ENCODE measurements around the gene SOX11. TPM values are rescaled to one million over a fixed set of nuclear protein-coding genes. Genes with fewer than 3 reads are reported as not detected.

Gene SOX11
- total RNA-seq, 4 donors from 2014 or later: not detected

DNA sequence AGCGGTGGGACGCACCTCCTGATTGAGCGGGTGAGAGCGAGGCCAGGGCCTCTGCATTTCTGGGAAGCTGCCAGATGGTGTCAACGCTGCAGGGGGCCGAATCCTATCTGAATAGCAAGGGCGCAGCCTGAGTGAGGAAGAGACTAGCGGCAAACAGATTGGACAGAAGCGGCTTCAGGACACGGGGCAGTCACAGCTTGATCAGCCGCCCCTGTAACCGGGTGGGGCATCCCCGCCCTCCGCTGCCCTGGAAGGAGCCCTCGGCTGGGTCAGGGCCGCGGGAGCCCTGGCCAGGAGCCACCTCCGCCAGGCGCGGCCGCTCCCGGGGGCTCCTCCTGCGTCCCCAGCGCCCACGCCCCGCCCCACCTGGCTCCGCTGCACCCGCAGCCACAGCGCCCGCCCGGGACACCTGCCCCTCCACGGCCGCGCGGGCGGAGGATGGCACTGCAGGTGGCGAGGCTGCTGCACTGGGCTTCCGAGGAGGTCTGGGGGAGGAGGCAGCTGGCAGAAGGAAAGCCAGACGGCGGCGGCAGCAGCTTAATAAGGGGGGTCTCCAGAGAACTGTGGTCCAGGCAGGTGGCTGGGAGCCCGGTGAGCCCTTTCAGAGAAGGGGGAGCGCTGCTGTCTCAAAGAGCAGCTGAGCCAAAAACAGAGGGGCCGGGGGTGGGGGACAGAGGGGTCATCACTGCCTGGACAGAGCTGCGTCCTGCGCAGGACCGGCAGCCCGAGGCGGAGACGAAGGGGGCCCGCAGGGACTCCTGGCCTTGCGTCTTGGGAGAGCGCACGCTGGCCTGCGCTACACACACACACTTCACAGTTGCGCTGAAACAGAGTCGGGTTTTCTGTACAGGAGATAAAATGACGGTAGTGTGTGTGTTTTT, 18.8 kb upstream of the SOX11 start:
- 4 to 10% methylated on average over 28 to 56 of the region's 58 CpGs for WGBS, 2 donors
- intact Hi-C loops (cut with DNase I): no loop called here
- Histone ChIP-seq H3K4me1 (peaks cover 0 to 9% of the 10 kb centered on the region in 2 donors), H3K9me3 (no peaks in the 10 kb centered on the region), H3K4me3 (replicated peaks in 1 of 3) (peak overlapping the region in 1 of 3 donors; percentile 6), H3K27me3 (no peaks in the 10 kb centered on the region), H3K36me3 (no peaks in the 10 kb centered on the region), H3K27ac (no peak overlapping the region)
- DNase-seq: peak in 1 of 2 donors; percentile 28
- TF ChIP-seq POLR2A (IDR thresholded peaks at IDR 0.05): no peak
- TF ChIP-seq, protein P1, sequence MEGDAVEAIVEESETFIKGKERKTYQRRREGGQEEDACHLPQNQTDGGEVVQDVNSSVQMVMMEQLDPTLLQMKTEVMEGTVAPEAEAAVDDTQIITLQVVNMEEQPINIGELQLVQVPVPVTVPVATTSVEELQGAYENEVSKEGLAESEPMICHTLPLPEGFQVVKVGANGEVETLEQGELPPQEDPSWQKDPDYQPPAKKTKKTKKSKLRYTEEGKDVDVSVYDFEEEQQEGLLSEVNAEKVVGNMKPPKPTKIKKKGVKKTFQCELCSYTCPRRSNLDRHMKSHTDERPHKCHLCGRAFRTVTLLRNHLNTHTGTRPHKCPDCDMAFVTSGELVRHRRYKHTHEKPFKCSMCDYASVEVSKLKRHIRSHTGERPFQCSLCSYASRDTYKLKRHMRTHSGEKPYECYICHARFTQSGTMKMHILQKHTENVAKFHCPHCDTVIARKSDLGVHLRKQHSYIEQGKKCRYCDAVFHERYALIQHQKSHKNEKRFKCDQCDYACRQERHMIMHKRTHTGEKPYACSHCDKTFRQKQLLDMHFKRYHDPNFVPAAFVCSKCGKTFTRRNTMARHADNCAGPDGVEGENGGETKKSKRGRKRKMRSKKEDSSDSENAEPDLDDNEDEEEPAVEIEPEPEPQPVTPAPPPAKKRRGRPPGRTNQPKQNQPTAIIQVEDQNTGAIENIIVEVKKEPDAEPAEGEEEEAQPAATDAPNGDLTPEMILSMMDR (IDR thresholded peaks at IDR 0.05): no peak

DNA sequence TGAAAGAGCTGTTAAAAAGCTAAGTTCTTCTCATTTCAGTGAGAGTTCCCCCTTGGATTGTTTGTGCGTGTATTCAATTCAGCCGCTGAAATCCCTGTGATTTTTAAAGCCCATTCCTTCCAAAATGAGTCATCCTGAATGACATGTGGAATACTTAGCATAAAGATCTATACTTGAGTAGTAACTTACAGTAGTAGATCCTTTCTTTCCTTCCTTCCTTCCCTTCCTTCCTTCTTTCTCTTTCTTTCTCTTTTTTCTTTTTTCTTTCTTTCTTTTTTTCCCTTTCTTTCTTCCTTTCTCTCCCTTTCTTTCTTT, 18.2 kb upstream of the SOX11 start:
- no peak overlapping the region for H3K4me3 ChIP-seq (replicated peaks in 1 of 3)
- no peaks in the 10 kb centered on the region for H3K27me3 ChIP-seq
- no peak for DNase-seq
- intact Hi-C loops (cut with DNase I): no loop called here
- peaks cover 0 to 9% of the 10 kb centered on the region in 2 donors for H3K4me1 ChIP-seq
- TF ChIP-seq, protein P1 (IDR thresholded peaks at IDR 0.05): no peak
- TF ChIP-seq POLR2A (IDR thresholded peaks at IDR 0.05): no peak
- H3K9me3 ChIP-seq: no peaks in the 10 kb centered on the region
- no peak overlapping the region for H3K27ac ChIP-seq
- no peaks in the 10 kb centered on the region for H3K36me3 ChIP-seq
- 15 to 16% methylated on average over 2 of the region's 2 CpGs for WGBS, 2 donors

DNA sequence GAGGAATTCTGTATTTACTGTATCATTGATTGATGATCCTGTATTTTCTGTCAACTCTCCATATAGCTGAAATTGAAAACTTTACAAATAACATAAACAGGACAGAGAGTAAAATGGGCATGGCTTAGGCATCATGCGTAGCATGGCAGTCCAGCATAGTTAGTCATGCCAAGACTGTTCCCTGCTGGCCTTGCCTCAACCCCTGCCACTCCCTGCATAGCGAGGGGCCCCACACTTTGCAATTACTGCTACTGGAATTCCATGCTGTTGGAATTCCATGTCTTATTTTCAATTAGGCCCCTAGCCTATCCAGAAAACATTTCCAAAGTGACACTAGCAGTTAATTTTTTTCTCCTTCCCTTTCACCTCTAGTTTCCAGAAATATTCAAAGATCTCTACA, 15.1 kb upstream of the SOX11 start:
- Histone ChIP-seq H3K27me3 (no peaks in the 10 kb centered on the region), H3K4me3 (replicated peaks in 1 of 3) (no peak overlapping the region), H3K4me1 (peaks cover 0 to 9% of the 10 kb centered on the region in 2 donors), H3K36me3 (no peaks in the 10 kb centered on the region), H3K9me3 (no peaks in the 10 kb centered on the region), H3K27ac (no peak overlapping the region)
- TF ChIP-seq, protein P1 (IDR thresholded peaks at IDR 0.05): no peak
- TF ChIP-seq POLR2A (IDR thresholded peaks at IDR 0.05): no peak
- intact Hi-C loops (cut with DNase I): no loop called here
- no peak for DNase-seq
- WGBS, 2 donors: 86 to 97% methylated on average over 2 of the region's 2 CpGs

DNA sequence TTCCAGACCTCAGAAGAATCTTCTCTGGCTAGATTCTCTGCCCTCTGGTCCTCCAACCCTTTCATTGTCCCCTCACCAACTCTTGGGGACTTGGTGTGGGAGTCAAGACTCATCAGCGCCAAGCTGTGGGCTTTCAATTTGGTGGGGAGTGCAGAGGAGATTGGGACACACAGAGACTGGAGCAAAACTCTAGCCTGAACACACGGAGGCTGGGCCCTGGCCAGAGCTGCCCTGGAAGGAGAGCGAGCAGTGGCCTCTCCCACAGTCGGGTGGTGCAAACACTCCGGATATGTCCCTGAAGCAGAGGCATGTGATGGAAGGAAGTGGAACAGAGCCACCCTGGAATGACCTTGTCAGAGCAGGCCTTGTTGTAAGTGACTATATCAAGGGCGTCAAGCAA, 8.7 kb upstream of the SOX11 start:
- no peaks in the 10 kb centered on the region for H3K4me1 ChIP-seq
- H3K27me3 ChIP-seq: no peaks in the 10 kb centered on the region
- H3K9me3 ChIP-seq: no peaks in the 10 kb centered on the region
- TF ChIP-seq POLR2A (IDR thresholded peaks at IDR 0.05): no peak
- TF ChIP-seq, protein P1 (IDR thresholded peaks at IDR 0.05): no peak
- no peak for DNase-seq
- no peak overlapping the region for H3K4me3 ChIP-seq (replicated peaks in 1 of 3)
- intact Hi-C loops (cut with DNase I): no loop called here
- H3K36me3 ChIP-seq: no peaks in the 10 kb centered on the region
- WGBS, 2 donors: 94 to 96% methylated on average over 6 of the region's 6 CpGs
- no peak overlapping the region for H3K27ac ChIP-seq

DNA sequence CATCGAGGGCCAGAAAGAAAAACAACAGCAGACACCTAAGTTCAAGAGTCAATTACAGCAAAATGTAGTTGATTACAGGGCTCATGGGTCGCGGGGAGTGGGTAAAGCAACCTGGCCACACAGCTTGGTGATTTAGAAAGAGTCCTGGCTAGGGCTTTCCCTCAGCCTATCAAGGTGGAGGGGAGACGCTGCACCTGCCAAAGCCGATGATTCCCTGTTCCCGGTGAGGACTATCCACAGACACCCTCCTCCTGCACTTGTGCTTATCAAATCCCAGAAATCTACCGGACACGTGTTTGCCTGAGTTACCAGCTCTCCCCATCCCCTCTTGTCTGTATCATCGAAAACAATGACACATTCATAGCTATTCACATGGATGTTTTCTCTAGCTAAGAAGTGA, 7.0 kb upstream of the SOX11 start:
- Histone ChIP-seq H3K9me3 (no peaks in the 10 kb centered on the region), H3K27me3 (no peaks in the 10 kb centered on the region), H3K4me1 (no peaks in the 10 kb centered on the region), H3K27ac (no peak overlapping the region), H3K36me3 (no peaks in the 10 kb centered on the region), H3K4me3 (replicated peaks in 1 of 3) (no peak overlapping the region)
- 51 to 58% methylated on average over 9 of the region's 9 CpGs for WGBS, 2 donors
- TF ChIP-seq POLR2A (IDR thresholded peaks at IDR 0.05): no peak
- TF ChIP-seq, protein P1 (IDR thresholded peaks at IDR 0.05): no peak
- intact Hi-C loops (cut with DNase I): no loop called here
- no peak for DNase-seq

Measured in thyroid gland (tissue), 4 donors.